ENCODE data around the gene RELB.

GRCh38 chr19:44984005-44984404 is 17.3 kb upstream of the RELB start:
- TF ChIP-seq CEBPB (IDR thresholded peaks at IDR 0.05; ENCODE audit: low read depth, low read length) (no peak), RCOR1 (IDR thresholded peaks at IDR 0.05; ENCODE audit: insufficient replicate concordance, low read length) (no peak), CTCF (conservative IDR thresholded peaks at IDR 0.05; ENCODE audit: low read depth, low read length) (no peak), POLR2A (IDR thresholded peaks at IDR 0.05; ENCODE audit: low read depth, low read length) (no peak)

All from IMR-90 (cell line).